ENCODE measurements around the gene ORM2. TPM values are rescaled to one million over a fixed set of nuclear protein-coding genes. Genes with fewer than 3 reads are reported as not detected.
"Not testable (repeated sequence)": the region's sequence is repeated elsewhere in the genome, so short reads cannot be mapped to it uniquely, and the experiment has no call there.

ORM2 gene
- total and polyA plus RNA-seq, 2 donors (not counting 1 experiment from before 2014, with no cell fraction given): not detected

- H4K20me1 ChIP-seq (ENCODE audit: control insufficient read depth, insufficient read depth, low read length, poor library complexity, severe bottlenecking); H2AFZ ChIP-seq (ENCODE audit: insufficient read depth, low read depth, low read length, poor library complexity, severe bottlenecking); H3K27ac Mint-ChIP-seq; H3K4me1 ChIP-seq (ENCODE audit: control insufficient read depth in 2 of 2, insufficient read depth in 2 of 2, low read length in 2 of 2); DNase-seq; H3K27me3 Mint-ChIP-seq; H3K27me3 ChIP-seq (replicated peaks in 1 of 4; ENCODE audit: control extremely low read depth in 1 of 4, control insufficient read depth in 3 of 4, insufficient read depth in 4 of 4, low read length in 3 of 4); H3K9me3 ChIP-seq (ENCODE audit: control extremely low read depth in 1 of 3, control insufficient read depth in 2 of 3, insufficient read depth in 1 of 3, low read length in 2 of 3); CTCF ChIA-PET; H3K4me3 Mint-ChIP-seq; intact Hi-C loops (cut with micrococcal nuclease); H3K79me2 ChIP-seq (ENCODE audit: control insufficient read depth, insufficient read depth, low read length); H3K4me2 ChIP-seq (replicated peaks; ENCODE audit: low read depth, low read length, poor library complexity, severe bottlenecking); H3K9ac ChIP-seq (ENCODE audit: low read length); H3K4me1 Mint-ChIP-seq; H3K4me3 ChIP-seq (ENCODE audit: control extremely low read depth in 1 of 5, extremely low read depth in 1 of 5, insufficient read depth in 1 of 5, low read depth in 2 of 5, low read length in 4 of 5); POLR2A ChIA-PET; ATAC-seq (ENCODE audit: low read depth); H3K9me3 Mint-ChIP-seq (ENCODE audit: insufficient read depth); H3K27ac ChIP-seq (ENCODE audit: low read length in 2 of 2); H3K36me3 ChIP-seq (replicated peaks in 1 of 2; ENCODE audit: control extremely low read depth in 1 of 2, control insufficient read depth in 1 of 2, extremely low read depth in 1 of 2, insufficient read depth in 2 of 2, low read length in 1 of 2): not testable (repeated sequence)
- WGBS (ENCODE audit: insufficient coverage): 80% methylated on average over 3 of the region's 6 CpGs
Measured at GRCh38 chr9:114323849-114324248, 5.8 kb upstream of the ORM2 start.

GRCh38 chr9:114324492-114324891, 5.2 kb upstream of the ORM2 start:
- no peaks in the 10 kb centered on the region for H4K20me1 ChIP-seq (ENCODE audit: control insufficient read depth, insufficient read depth, low read length, poor library complexity, severe bottlenecking)
- DNase-seq (no peak), ATAC-seq (ENCODE audit: low read depth) (no peak)
- H3K36me3 ChIP-seq (replicated peaks in 1 of 2; ENCODE audit: control extremely low read depth in 1 of 2, control insufficient read depth in 1 of 2, extremely low read depth in 1 of 2, insufficient read depth in 2 of 2, low read length in 1 of 2): no peaks in the 10 kb centered on the region
- H3K79me2 ChIP-seq (ENCODE audit: control insufficient read depth, insufficient read depth, low read length): no peaks in the 10 kb centered on the region
- H3K27me3 ChIP-seq (replicated peaks in 1 of 4; ENCODE audit: control extremely low read depth in 1 of 4, control insufficient read depth in 3 of 4, insufficient read depth in 4 of 4, low read length in 3 of 4): peaks cover 0 to 5% (median 0%) of the 10 kb centered on the region in 4 experiments
- Mint-ChIP-seq H3K27me3 (no peaks in the 10 kb centered on the region), H3K4me1 (no peaks in the 10 kb centered on the region), H3K27ac (no peak overlapping the region), H3K4me3 (no peak overlapping the region), H3K9me3 (ENCODE audit: insufficient read depth) (no peaks in the 10 kb centered on the region)
- H3K9me3 ChIP-seq (ENCODE audit: control extremely low read depth in 1 of 3, control insufficient read depth in 2 of 3, insufficient read depth in 1 of 3, low read length in 2 of 3): peaks cover 0 to 4% (median 0%) of the 10 kb centered on the region in 3 donors
- POLR2A ChIA-PET: no interaction called here
- WGBS (ENCODE audit: insufficient coverage): 94% methylated on average over 6 of the region's 8 CpGs
- H3K4me2 ChIP-seq (replicated peaks; ENCODE audit: low read depth, low read length, poor library complexity, severe bottlenecking): no peak overlapping the region
- intact Hi-C loops (cut with micrococcal nuclease): no loop called here
- H2AFZ ChIP-seq (ENCODE audit: insufficient read depth, low read depth, low read length, poor library complexity, severe bottlenecking): no peak overlapping the region
- no peak overlapping the region for H3K9ac ChIP-seq (ENCODE audit: low read length)
- TF ChIP-seq EZH2 (IDR thresholded peaks at IDR 0.05; ENCODE audit: borderline replicate concordance, insufficient read depth, low read depth, low read length, poor library complexity, severe bottlenecking): no peak
- TF ChIP-seq CTCF (IDR thresholded peaks at IDR 0.05): no peak
- H3K4me1 ChIP-seq (ENCODE audit: control insufficient read depth in 2 of 2, insufficient read depth in 2 of 2, low read length in 2 of 2): no peaks in the 10 kb centered on the region
- CTCF ChIA-PET: interaction anchor here (0.5 kb wide), 1 partner anchor 30 kb away, joined by 3 read pairs; no protein-coding TSS in a partner anchor
- H3K27ac ChIP-seq (ENCODE audit: low read length in 2 of 2): no peak overlapping the region
- H3K4me3 ChIP-seq (ENCODE audit: control extremely low read depth in 1 of 5, extremely low read depth in 1 of 5, insufficient read depth in 1 of 5, low read depth in 2 of 5, low read length in 4 of 5): no peak overlapping the region

GRCh38 chr9:114324965-114325364, 4.7 kb upstream of the ORM2 start:
- H3K4me1 Mint-ChIP-seq; H3K27me3 ChIP-seq (replicated peaks in 1 of 4; ENCODE audit: control extremely low read depth in 1 of 4, control insufficient read depth in 3 of 4, insufficient read depth in 4 of 4, low read length in 3 of 4); H3K9ac ChIP-seq (ENCODE audit: low read length); H4K20me1 ChIP-seq (ENCODE audit: control insufficient read depth, insufficient read depth, low read length, poor library complexity, severe bottlenecking); H3K4me3 ChIP-seq (ENCODE audit: control extremely low read depth in 1 of 5, extremely low read depth in 1 of 5, insufficient read depth in 1 of 5, low read depth in 2 of 5, low read length in 4 of 5); POLR2A ChIA-PET; ATAC-seq (ENCODE audit: low read depth); H2AFZ ChIP-seq (ENCODE audit: insufficient read depth, low read depth, low read length, poor library complexity, severe bottlenecking); H3K27ac Mint-ChIP-seq; H3K36me3 ChIP-seq (replicated peaks in 1 of 2; ENCODE audit: control extremely low read depth in 1 of 2, control insufficient read depth in 1 of 2, extremely low read depth in 1 of 2, insufficient read depth in 2 of 2, low read length in 1 of 2); H3K27me3 Mint-ChIP-seq; DNase-seq; H3K9me3 ChIP-seq (ENCODE audit: control extremely low read depth in 1 of 3, control insufficient read depth in 2 of 3, insufficient read depth in 1 of 3, low read length in 2 of 3); intact Hi-C loops (cut with micrococcal nuclease); H3K4me3 Mint-ChIP-seq; H3K27ac ChIP-seq (ENCODE audit: low read length in 2 of 2); H3K79me2 ChIP-seq (ENCODE audit: control insufficient read depth, insufficient read depth, low read length); H3K4me1 ChIP-seq (ENCODE audit: control insufficient read depth in 2 of 2, insufficient read depth in 2 of 2, low read length in 2 of 2); H3K4me2 ChIP-seq (replicated peaks; ENCODE audit: low read depth, low read length, poor library complexity, severe bottlenecking); H3K9me3 Mint-ChIP-seq (ENCODE audit: insufficient read depth): not testable (repeated sequence)
- CTCF ChIA-PET: interaction anchor here (0.5 to 0.6 kb wide), 2 partner anchors 31 to 80 kb away, joined by 3 read pairs; no protein-coding TSS in a partner anchor
- WGBS (ENCODE audit: insufficient coverage): 100% methylated on average over 6 of the region's 9 CpGs
